WTC11 (cell line): ENCODE results near the gene MCEE.

Experiments used
- FOXK1 ChIP-seq: sonication (generic); formaldehyde crosslinking; IDR thresholded peaks from 2 replicates; pipeline ENCODE4 v1.8.0; 2022; ENCODE audit warnings: mild to moderate bottlenecking, moderate library complexity, missing genetic modification reagents
- ZNF121 ChIP-seq: sonication (generic); formaldehyde crosslinking; IDR thresholded peaks from 2 replicates; pipeline ENCODE4 v1.8.0; 2023; ENCODE audit warnings: missing genetic modification reagents
- TF ChIP-seq, protein P1 (sequence below): fragments of 200-600 bp; IDR thresholded peaks from 2 replicates; pipeline ENCODE4 v1.8.0; 2022; ENCODE audit warnings: antibody characterized with exemption
- TF ChIP-seq, protein P2 (sequence below): sonication (generic); formaldehyde crosslinking; conservative IDR thresholded peaks from 2 replicates; pipeline ENCODE4 v1.8.1; 2022; ENCODE audit warnings: mild to moderate bottlenecking, missing genetic modification reagents
- TF ChIP-seq, protein P3 (sequence below): sonication (generic); formaldehyde crosslinking; IDR thresholded peaks from 2 replicates; pipeline ENCODE4 v1.8.0; 2022; ENCODE audit warnings: mild to moderate bottlenecking, missing genetic modification reagents
- TF ChIP-seq, protein P4 (sequence below): sonication (generic); formaldehyde crosslinking; IDR thresholded peaks from 2 replicates; pipeline ENCODE4 v1.8.0; 2022; ENCODE audit warnings: mild to moderate bottlenecking, missing genetic modification reagents
- TF ChIP-seq, protein P5 (sequence below): sonication (generic); formaldehyde crosslinking; IDR thresholded peaks from 2 replicates; pipeline ENCODE4 v1.8.1; 2023; ENCODE audit warnings: mild to moderate bottlenecking, moderate library complexity, missing genetic modification reagents
- TF ChIP-seq, protein P6 (sequence below): sonication (generic); formaldehyde crosslinking; IDR thresholded peaks from 2 replicates; pipeline ENCODE4 v1.8.1; 2022; ENCODE audit warnings: low read depth, missing genetic modification reagents, borderline replicate concordance

DNA sequence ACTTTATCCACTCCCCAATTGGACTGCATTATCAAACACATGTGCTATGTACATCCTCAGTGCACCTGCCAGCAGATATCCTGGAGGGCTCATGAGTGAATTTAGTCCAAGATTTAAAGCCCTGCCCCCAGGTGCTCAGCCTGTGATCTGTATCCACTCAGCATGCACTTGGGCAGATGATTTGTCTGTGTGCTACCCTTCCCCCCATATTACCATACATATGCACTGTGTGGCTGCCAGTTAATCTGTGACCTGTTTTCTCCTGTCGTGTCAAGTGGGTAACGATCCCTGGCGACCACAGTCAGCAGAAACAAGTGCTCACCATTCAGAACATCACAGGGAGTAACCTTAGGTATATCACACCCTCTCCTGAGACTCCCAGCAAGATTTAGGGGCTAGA, 51.4 kb downstream of the MCEE start:
- TF ChIP-seq, protein P1, sequence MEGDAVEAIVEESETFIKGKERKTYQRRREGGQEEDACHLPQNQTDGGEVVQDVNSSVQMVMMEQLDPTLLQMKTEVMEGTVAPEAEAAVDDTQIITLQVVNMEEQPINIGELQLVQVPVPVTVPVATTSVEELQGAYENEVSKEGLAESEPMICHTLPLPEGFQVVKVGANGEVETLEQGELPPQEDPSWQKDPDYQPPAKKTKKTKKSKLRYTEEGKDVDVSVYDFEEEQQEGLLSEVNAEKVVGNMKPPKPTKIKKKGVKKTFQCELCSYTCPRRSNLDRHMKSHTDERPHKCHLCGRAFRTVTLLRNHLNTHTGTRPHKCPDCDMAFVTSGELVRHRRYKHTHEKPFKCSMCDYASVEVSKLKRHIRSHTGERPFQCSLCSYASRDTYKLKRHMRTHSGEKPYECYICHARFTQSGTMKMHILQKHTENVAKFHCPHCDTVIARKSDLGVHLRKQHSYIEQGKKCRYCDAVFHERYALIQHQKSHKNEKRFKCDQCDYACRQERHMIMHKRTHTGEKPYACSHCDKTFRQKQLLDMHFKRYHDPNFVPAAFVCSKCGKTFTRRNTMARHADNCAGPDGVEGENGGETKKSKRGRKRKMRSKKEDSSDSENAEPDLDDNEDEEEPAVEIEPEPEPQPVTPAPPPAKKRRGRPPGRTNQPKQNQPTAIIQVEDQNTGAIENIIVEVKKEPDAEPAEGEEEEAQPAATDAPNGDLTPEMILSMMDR = no peak
- TF ChIP-seq, protein P2, sequence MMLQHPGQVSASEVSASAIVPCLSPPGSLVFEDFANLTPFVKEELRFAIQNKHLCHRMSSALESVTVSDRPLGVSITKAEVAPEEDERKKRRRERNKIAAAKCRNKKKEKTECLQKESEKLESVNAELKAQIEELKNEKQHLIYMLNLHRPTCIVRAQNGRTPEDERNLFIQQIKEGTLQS (CRISPR knock-in tag) = no peak
- TF ChIP-seq, protein P3, sequence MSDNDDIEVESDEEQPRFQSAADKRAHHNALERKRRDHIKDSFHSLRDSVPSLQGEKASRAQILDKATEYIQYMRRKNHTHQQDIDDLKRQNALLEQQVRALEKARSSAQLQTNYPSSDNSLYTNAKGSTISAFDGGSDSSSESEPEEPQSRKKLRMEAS (CRISPR knock-in tag) = no peak
- TF ChIP-seq, protein P4, sequence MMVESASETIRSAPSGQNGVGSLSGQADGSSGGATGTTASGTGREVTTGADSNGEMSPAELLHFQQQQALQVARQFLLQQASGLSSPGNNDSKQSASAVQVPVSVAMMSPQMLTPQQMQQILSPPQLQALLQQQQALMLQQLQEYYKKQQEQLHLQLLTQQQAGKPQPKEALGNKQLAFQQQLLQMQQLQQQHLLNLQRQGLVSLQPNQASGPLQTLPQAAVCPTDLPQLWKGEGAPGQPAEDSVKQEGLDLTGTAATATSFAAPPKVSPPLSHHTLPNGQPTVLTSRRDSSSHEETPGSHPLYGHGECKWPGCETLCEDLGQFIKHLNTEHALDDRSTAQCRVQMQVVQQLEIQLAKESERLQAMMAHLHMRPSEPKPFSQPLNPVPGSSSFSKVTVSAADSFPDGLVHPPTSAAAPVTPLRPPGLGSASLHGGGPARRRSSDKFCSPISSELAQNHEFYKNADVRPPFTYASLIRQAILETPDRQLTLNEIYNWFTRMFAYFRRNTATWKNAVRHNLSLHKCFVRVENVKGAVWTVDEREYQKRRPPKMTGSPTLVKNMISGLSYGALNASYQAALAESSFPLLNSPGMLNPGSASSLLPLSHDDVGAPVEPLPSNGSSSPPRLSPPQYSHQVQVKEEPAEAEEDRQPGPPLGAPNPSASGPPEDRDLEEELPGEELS = no peak
- TF ChIP-seq FOXK1 (CRISPR knock-in tag) = no peak
- TF ChIP-seq, protein P5, sequence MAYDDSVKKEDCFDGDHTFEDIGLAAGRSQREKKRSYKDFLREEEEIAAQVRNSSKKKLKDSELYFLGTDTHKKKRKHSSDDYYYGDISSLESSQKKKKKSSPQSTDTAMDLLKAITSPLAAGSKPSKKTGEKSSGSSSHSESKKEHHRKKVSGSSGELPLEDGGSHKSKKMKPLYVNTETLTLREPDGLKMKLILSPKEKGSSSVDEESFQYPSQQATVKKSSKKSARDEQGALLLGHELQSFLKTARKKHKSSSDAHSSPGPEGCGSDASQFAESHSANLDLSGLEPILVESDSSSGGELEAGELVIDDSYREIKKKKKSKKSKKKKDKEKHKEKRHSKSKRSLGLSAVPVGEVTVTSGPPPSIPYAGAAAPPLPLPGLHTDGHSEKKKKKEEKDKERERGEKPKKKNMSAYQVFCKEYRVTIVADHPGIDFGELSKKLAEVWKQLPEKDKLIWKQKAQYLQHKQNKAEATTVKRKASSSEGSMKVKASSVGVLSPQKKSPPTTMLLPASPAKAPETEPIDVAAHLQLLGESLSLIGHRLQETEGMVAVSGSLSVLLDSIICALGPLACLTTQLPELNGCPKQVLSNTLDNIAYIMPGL (CRISPR knock-in tag) = no peak
- TF ChIP-seq, protein P6, sequence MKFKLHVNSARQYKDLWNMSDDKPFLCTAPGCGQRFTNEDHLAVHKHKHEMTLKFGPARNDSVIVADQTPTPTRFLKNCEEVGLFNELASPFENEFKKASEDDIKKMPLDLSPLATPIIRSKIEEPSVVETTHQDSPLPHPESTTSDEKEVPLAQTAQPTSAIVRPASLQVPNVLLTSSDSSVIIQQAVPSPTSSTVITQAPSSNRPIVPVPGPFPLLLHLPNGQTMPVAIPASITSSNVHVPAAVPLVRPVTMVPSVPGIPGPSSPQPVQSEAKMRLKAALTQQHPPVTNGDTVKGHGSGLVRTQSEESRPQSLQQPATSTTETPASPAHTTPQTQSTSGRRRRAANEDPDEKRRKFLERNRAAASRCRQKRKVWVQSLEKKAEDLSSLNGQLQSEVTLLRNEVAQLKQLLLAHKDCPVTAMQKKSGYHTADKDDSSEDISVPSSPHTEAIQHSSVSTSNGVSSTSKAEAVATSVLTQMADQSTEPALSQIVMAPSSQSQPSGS (CRISPR knock-in tag) = no peak
- TF ChIP-seq ZNF121 (CRISPR knock-in tag) = no peak
